ENCODE measurements around the gene RNASE12. TPM values are rescaled to one million over a fixed set of nuclear protein-coding genes. Genes with fewer than 3 reads are reported as not detected.

Gene RNASE12
- total and polyA plus RNA-seq, 9 of the 15 experiments (the other 6 are each of a cell fraction or from before 2014, with no cell fraction given), result 0.24 TPM; not detected in 8

DNA sequence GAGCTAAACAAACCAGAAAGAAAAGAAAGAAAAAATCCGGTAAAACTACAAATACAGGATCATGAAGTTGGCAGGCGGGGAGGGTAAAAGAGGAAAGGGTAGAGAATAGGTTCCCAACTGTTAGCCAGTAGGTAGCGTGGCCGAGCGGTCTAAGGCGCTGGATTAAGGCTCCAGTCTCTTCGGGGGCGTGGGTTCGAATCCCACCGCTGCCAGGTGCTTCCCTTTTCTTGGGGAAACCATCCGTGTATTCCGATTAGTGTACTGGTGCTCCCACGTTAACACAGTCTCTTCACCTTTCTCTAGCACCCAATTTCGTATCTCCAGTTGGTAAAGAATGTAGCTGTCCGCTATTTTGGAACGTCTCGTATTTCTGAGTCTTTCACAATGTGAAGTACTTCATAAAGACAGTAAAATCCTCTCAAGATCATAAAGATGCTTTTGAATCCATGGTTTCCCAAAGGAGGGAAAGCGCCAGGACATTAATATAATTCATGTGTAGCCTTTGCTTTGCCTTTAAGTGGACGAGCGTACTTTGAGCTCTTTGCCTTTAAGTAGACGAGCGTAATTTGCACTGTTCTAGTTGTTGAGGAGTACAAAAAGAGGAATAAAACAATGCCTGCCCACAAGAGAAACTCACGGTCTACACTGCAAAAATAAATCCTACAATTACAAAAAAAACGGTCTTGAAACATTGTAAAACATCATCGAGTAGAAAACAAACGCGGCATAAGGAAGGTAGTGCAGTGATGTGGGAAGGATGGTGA is 19.0 kb upstream of the RNASE12 start (continued):
- TF ChIP-seq, protein P1, sequence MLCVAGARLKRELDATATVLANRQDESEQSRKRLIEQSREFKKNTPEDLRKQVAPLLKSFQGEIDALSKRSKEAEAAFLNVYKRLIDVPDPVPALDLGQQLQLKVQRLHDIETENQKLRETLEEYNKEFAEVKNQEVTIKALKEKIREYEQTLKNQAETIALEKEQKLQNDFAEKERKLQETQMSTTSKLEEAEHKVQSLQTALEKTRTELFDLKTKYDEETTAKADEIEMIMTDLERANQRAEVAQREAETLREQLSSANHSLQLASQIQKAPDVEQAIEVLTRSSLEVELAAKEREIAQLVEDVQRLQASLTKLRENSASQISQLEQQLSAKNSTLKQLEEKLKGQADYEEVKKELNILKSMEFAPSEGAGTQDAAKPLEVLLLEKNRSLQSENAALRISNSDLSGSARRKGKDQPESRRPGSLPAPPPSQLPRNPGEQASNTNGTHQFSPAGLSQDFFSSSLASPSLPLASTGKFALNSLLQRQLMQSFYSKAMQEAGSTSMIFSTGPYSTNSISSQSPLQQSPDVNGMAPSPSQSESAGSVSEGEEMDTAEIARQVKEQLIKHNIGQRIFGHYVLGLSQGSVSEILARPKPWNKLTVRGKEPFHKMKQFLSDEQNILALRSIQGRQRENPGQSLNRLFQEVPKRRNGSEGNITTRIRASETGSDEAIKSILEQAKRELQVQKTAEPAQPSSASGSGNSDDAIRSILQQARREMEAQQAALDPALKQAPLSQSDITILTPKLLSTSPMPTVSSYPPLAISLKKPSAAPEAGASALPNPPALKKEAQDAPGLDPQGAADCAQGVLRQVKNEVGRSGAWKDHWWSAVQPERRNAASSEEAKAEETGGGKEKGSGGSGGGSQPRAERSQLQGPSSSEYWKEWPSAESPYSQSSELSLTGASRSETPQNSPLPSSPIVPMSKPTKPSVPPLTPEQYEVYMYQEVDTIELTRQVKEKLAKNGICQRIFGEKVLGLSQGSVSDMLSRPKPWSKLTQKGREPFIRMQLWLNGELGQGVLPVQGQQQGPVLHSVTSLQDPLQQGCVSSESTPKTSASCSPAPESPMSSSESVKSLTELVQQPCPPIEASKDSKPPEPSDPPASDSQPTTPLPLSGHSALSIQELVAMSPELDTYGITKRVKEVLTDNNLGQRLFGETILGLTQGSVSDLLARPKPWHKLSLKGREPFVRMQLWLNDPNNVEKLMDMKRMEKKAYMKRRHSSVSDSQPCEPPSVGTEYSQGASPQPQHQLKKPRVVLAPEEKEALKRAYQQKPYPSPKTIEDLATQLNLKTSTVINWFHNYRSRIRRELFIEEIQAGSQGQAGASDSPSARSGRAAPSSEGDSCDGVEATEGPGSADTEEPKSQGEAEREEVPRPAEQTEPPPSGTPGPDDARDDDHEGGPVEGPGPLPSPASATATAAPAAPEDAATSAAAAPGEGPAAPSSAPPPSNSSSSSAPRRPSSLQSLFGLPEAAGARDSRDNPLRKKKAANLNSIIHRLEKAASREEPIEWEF (CRISPR knock-in tag; IDR thresholded peaks at IDR 0.05), result no peak
- TF ChIP-seq ADNP (tag; IDR thresholded peaks at IDR 0.05), result peak; percentile 83
- no peak for TF ChIP-seq CC2D1A (IDR thresholded peaks at IDR 0.05)
- TF ChIP-seq SMAD3 (CRISPR knock-in tag; conservative IDR thresholded peaks at IDR 0.05), result no peak
- no peak; a peak in 1 of 4 replicates for TF ChIP-seq FOXK2 (conservative IDR thresholded peaks at IDR 0.05 in 1 of 2, IDR thresholded peaks at IDR 0.05 in 1 of 2; ENCODE audit: low read depth in 2 of 2)
- TF ChIP-seq SREBF1 (IDR thresholded peaks at IDR 0.05; ENCODE audit: borderline replicate concordance, low read depth, low read length), result no peak
- TF ChIP-seq SMARCC2 (IDR thresholded peaks at IDR 0.05; ENCODE audit: low read depth), result no peak
- TF ChIP-seq GTF3C2 (IDR thresholded peaks at IDR 0.05; ENCODE audit: borderline replicate concordance, extremely low read depth, insufficient read length), result peak; percentile 92
- TF ChIP-seq AFF4 (CRISPR knock-in tag; IDR thresholded peaks at IDR 0.05), result no peak
- TF ChIP-seq RNF219 (CRISPR knock-in tag; IDR thresholded peaks at IDR 0.05), result no peak
- TF ChIP-seq ZNF695 (CRISPR knock-in tag; IDR thresholded peaks at IDR 0.05), result no peak
- TF ChIP-seq POLR2H (tag; IDR thresholded peaks at IDR 0.05; ENCODE audit: low read depth), result peak; percentile 98

Data from K562 (cell line).